Natural killer cell (primary cell): ENCODE results near the gene HOXD11. TPM values are rescaled to one million over a fixed set of nuclear protein-coding genes. Genes with fewer than 3 reads are reported as not detected.

Source experiments
- ATAC-seq, 3 donors: fragments of 150-1000 bp in 2 of 3; fragments of 200-7000 bp in 1 of 3; cut with Tn5 transposase; 1 replicate in 1 of 3; 2 replicates in 2 of 3; pipeline ENCODE4 v1.10.0; 2021; ENCODE audit warnings: mild to moderate bottlenecking in 2 of 3, moderate library complexity in 2 of 3
- DNase-seq, 2 donors: peaks; one replicate each; pipeline versions ENCODE4 v3.0.0 to v3.0.0-alpha.2; 2013 to 2021; ENCODE audit warnings: mixed read lengths in 1 of 2
- H3K27ac ChIP-seq: one replicate; pipeline ENCODE4 v1.5.1; 2013; ENCODE audit warnings: mild to moderate bottlenecking, low read length
- H3K27me3 ChIP-seq: one replicate; pipeline ENCODE4 v1.6.1; 2013; ENCODE audit warnings: low read length; ENCODE audit not compliant: control insufficient read depth, insufficient read depth
- H3K36me3 ChIP-seq: one replicate; pipeline ENCODE4 v1.6.1; 2013; ENCODE audit warnings: low read length; ENCODE audit not compliant: control insufficient read depth, insufficient read depth
- H3K4me1 ChIP-seq: one replicate; pipeline ENCODE4 v1.6.1; 2013; ENCODE audit warnings: low read length; ENCODE audit not compliant: control insufficient read depth, insufficient read depth
- H3K4me3 ChIP-seq: one replicate; pipeline ENCODE4 v1.5.1; 2013; ENCODE audit warnings: low read length
- H3K9me3 ChIP-seq: one replicate; pipeline ENCODE4 v1.6.1; 2013; ENCODE audit warnings: low read length; ENCODE audit not compliant: control insufficient read depth, insufficient read depth
- H3K27ac Mint-ChIP-seq, 2 donors: one replicate each; pipeline ENCODE4 v1.8.0; 2022; ENCODE audit warnings: mild to moderate bottlenecking in 2 of 2, mixed read lengths in 2 of 2, moderate library complexity in 1 of 2
- H3K27me3 Mint-ChIP-seq, 2 donors: one replicate each; pipeline ENCODE4 v1.8.0; 2022; ENCODE audit warnings: low read depth in 2 of 2, mixed read lengths in 2 of 2
- H3K36me3 Mint-ChIP-seq: one replicate; pipeline ENCODE4 v1.8.0; 2022; ENCODE audit warnings: mixed read lengths
- H3K4me1 Mint-ChIP-seq, 2 donors: one replicate each; pipeline ENCODE4 v1.8.0; 2022; ENCODE audit warnings: mixed read lengths in 2 of 2
- H3K4me3 Mint-ChIP-seq: one replicate; pipeline ENCODE4 v1.8.0; 2022; ENCODE audit warnings: mild to moderate bottlenecking, moderate library complexity, mixed read lengths
- H3K9me3 Mint-ChIP-seq, 2 donors: one replicate each; pipeline ENCODE4 v1.8.0; 2022; ENCODE audit warnings: mixed read lengths in 2 of 2
- WGBS: methylation state at CpG from one replicate; pipeline ENCODE4 v1.1.7; 2013; ENCODE audit warnings: missing lambda C conversion rate; ENCODE audit not compliant: insufficient coverage; 5-methylcytosine and 5-hydroxymethylcytosine counted together
- intact Hi-C: fragments of 100-400 bp; cut with micrococcal nuclease; formaldehyde crosslinking; loops from one replicate; pipeline ENCODE4 v1.14.2; 2022
- total RNA-seq, 4 donors: library from RNA; stranded (reverse); fragments of 120-200 nt in 1 of 4; gene quantifications; one replicate each; pipeline versions ENCODE4 v1.2.3 to v1.2.4, GENCODE V29; 2013 to 2022
- TF ChIP-seq, protein P1 (sequence below): fragments of 200-600 bp; IDR thresholded peaks from one replicate; pipeline ENCODE4 v1.8.0; 2022; ENCODE audit warnings: antibody characterized with exemption

Gene HOXD11
- total RNA-seq, 3 donors from 2014 or later (not counting 1 experiment from before 2014, with no cell fraction given): not detected

GRCh38 chr2:176080540-176081375 lies 26.3 kb upstream of the HOXD11 start:
- Mint-ChIP-seq H3K27me3 (peaks cover 66 to 69% of the 10 kb centered on the region in 2 donors), H3K36me3 (peaks cover 29% of the 10 kb centered on the region), H3K9me3 (peaks cover 2 to 10% of the 10 kb centered on the region in 2 donors), H3K27ac (peak overlapping the region in 1 of 2 donors; percentile 51), H3K4me3 (peak overlapping the region; percentile 37), H3K4me1 (peaks cover 9 to 23% of the 10 kb centered on the region in 2 donors)
- H3K9me3 ChIP-seq: peaks cover 58% of the 10 kb centered on the region
- no peak overlapping the region for H3K4me3 ChIP-seq
- peaks cover 17% of the 10 kb centered on the region for H3K4me1 ChIP-seq
- H3K36me3 ChIP-seq: no peaks in the 10 kb centered on the region
- TF ChIP-seq, protein P1, sequence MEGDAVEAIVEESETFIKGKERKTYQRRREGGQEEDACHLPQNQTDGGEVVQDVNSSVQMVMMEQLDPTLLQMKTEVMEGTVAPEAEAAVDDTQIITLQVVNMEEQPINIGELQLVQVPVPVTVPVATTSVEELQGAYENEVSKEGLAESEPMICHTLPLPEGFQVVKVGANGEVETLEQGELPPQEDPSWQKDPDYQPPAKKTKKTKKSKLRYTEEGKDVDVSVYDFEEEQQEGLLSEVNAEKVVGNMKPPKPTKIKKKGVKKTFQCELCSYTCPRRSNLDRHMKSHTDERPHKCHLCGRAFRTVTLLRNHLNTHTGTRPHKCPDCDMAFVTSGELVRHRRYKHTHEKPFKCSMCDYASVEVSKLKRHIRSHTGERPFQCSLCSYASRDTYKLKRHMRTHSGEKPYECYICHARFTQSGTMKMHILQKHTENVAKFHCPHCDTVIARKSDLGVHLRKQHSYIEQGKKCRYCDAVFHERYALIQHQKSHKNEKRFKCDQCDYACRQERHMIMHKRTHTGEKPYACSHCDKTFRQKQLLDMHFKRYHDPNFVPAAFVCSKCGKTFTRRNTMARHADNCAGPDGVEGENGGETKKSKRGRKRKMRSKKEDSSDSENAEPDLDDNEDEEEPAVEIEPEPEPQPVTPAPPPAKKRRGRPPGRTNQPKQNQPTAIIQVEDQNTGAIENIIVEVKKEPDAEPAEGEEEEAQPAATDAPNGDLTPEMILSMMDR: no peak
- peaks cover 89% of the 10 kb centered on the region for H3K27me3 ChIP-seq
- 13% methylated on average over 65 of the region's 68 CpGs for WGBS
- DNase-seq: no peak
- intact Hi-C loops: loop anchor here (5.0 kb wide), 1 partner anchor 1748 kb away; the partner anchor contains the start of gene SP9
- H3K27ac ChIP-seq: no peak overlapping the region
- peak in 2 of 3 donors; percentile 38 to 49 for ATAC-seq

DNA sequence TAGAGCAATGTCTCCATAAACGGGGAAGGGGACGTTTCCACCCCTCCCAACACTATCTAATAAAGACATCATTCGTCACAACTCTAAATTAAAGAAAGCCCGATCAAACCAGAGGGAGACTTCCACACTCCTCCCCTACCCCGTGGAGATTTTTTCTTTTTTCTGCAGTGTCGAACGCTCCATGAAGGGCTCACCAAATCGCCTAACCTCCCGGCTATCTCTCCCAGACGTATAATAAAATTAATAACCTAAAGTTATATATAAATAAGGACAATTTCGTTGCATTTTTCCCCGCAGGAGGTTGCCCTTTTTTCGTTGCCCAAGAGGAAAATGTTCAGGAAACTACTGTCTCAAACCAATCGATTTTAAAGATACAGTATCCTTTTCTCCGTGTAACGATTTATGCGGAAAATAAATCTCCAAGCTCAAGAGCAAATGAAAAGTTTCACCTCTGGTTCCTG lies 25.7 kb upstream of the HOXD11 start:
- Mint-ChIP-seq H3K9me3 (peaks cover 2 to 10% of the 10 kb centered on the region in 2 donors), H3K27me3 (peaks cover 63 to 66% of the 10 kb centered on the region in 2 donors), H3K27ac (peak overlapping the region in 1 of 2 donors; percentile 51), H3K4me3 (peak overlapping the region; percentile 49), H3K4me1 (peaks cover 9 to 23% of the 10 kb centered on the region in 2 donors), H3K36me3 (peaks cover 24% of the 10 kb centered on the region)
- TF ChIP-seq, protein P1: no peak
- no peak overlapping the region for H3K4me3 ChIP-seq
- no peak overlapping the region for H3K27ac ChIP-seq
- peaks cover 64% of the 10 kb centered on the region for H3K9me3 ChIP-seq
- WGBS: 8% methylated on average over 12 of the region's 17 CpGs
- no peak for ATAC-seq
- intact Hi-C loops: loop anchor here (5.0 kb wide), 1 partner anchor 1749 kb away; the partner anchor contains the start of gene SP9
- peaks cover 17% of the 10 kb centered on the region for H3K4me1 ChIP-seq
- no peaks in the 10 kb centered on the region for H3K36me3 ChIP-seq
- no peak for DNase-seq
- H3K27me3 ChIP-seq: peaks cover 89% of the 10 kb centered on the region

- H3K27me3 Mint-ChIP-seq: peaks cover 64 to 68% of the 10 kb centered on the region in 2 donors
- H3K9me3 ChIP-seq: peaks cover 65% of the 10 kb centered on the region
- H3K4me1 ChIP-seq: peaks cover 17% of the 10 kb centered on the region
- ATAC-seq (no peak), DNase-seq (peak in 1 of 2 donors; percentile 27)
- H3K36me3 Mint-ChIP-seq: peaks cover 27% of the 10 kb centered on the region
- H3K36me3 ChIP-seq: no peaks in the 10 kb centered on the region
- intact Hi-C loops: loop anchor here (5.0 kb wide), 1 partner anchor 1750 kb away; the partner anchor contains the start of gene SP9
- no peak overlapping the region for H3K4me3 ChIP-seq
- peak overlapping the region; percentile 37 for H3K4me3 Mint-ChIP-seq
- TF ChIP-seq, protein P1: no peak
- H3K27me3 ChIP-seq: peaks cover 89% of the 10 kb centered on the region
- peaks cover 3 to 8% of the 10 kb centered on the region in 2 donors for H3K9me3 Mint-ChIP-seq
- 9% methylated on average over 62 of the region's 62 CpGs for WGBS
- no peak overlapping the region for H3K27ac ChIP-seq
- H3K27ac Mint-ChIP-seq: peak overlapping the region in 1 of 2 donors; percentile 51
- peaks cover 9 to 23% of the 10 kb centered on the region in 2 donors for H3K4me1 Mint-ChIP-seq
These were observed 25.1 kb upstream of the HOXD11 start for GRCh38 chr2:176081837-176082524.
